PFSK-1 (cell line): Measurements from ENCODE around the gene C11orf21.

ENCODE experiments used
- FOXP2 ChIP-seq: optimal IDR thresholded peaks from 2 replicates; pipeline ENCODE3; 2011; ENCODE audit warnings: borderline replicate concordance, control low read depth, inconsistent platforms; ENCODE audit not compliant: insufficient read depth; ENCODE audit errors: extremely low read length, extremely low read depth
- POLR2AphosphoS5 ChIP-seq: IDR thresholded peaks from 2 replicates; pipeline ENCODE4 v1.6.1; 2012; ENCODE audit warnings: low read depth, mild to moderate bottlenecking, control low read depth, low read length, moderate library complexity
- SIN3A ChIP-seq: IDR thresholded peaks from 2 replicates; pipeline ENCODE4 v1.6.1; 2012; ENCODE audit warnings: mild to moderate bottlenecking, low read length, moderate library complexity, borderline replicate concordance; ENCODE audit not compliant: insufficient read depth
- TAF1 ChIP-seq: IDR thresholded peaks from 2 replicates; pipeline ENCODE4 v1.6.1; 2012; ENCODE audit warnings: low read length, control low read depth, borderline replicate concordance; ENCODE audit not compliant: insufficient read depth
- TF ChIP-seq, protein P1 (sequence below), 2 experiments: IDR thresholded peaks; 2 replicates each; pipeline versions ENCODE4 v1.6.1 to v1.8.0; 2011 to 2012; ENCODE audit warnings: low read depth in 2 of 2, low read length in 2 of 2, control low read depth in 1 of 2, inconsistent platforms in 1 of 2, mild to moderate bottlenecking in 1 of 2, moderate library complexity in 1 of 2; ENCODE audit not compliant: insufficient read depth in 1 of 2

- TF ChIP-seq, protein P1, sequence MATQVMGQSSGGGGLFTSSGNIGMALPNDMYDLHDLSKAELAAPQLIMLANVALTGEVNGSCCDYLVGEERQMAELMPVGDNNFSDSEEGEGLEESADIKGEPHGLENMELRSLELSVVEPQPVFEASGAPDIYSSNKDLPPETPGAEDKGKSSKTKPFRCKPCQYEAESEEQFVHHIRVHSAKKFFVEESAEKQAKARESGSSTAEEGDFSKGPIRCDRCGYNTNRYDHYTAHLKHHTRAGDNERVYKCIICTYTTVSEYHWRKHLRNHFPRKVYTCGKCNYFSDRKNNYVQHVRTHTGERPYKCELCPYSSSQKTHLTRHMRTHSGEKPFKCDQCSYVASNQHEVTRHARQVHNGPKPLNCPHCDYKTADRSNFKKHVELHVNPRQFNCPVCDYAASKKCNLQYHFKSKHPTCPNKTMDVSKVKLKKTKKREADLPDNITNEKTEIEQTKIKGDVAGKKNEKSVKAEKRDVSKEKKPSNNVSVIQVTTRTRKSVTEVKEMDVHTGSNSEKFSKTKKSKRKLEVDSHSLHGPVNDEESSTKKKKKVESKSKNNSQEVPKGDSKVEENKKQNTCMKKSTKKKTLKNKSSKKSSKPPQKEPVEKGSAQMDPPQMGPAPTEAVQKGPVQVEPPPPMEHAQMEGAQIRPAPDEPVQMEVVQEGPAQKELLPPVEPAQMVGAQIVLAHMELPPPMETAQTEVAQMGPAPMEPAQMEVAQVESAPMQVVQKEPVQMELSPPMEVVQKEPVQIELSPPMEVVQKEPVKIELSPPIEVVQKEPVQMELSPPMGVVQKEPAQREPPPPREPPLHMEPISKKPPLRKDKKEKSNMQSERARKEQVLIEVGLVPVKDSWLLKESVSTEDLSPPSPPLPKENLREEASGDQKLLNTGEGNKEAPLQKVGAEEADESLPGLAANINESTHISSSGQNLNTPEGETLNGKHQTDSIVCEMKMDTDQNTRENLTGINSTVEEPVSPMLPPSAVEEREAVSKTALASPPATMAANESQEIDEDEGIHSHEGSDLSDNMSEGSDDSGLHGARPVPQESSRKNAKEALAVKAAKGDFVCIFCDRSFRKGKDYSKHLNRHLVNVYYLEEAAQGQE (IDR thresholded peaks at IDR 0.05; ENCODE audit: insufficient read depth in 1 of 2, low read depth in 2 of 2, low read length in 2 of 2): no peak
- TF ChIP-seq SIN3A (no peak), TAF1 (no peak), POLR2AphosphoS5 (no peak), FOXP2 (no peak)
Observed at GRCh38 chr11:2342557-2342956, 40.8 kb upstream of the C11orf21 start.
